ENCODE measurements around the gene TAC3.
A peak's percentile ranks its signal among the peaks of the same experiment; 100 is the strongest.
"Not testable (repeated sequence)": the region's sequence is repeated elsewhere in the genome, so short reads cannot be mapped to it uniquely, and the experiment has no call there.

The TAC3 gene

GRCh38 chr12:57033431-57033830 lies 17.1 kb upstream of the TAC3 start:
- DNase-seq (ENCODE audit: low read depth): no peak

GRCh38 chr12:57031789-57032188 lies 15.5 kb upstream of the TAC3 start:
- no peak for DNase-seq (ENCODE audit: low read depth)

GRCh38 chr12:57031138-57031725 lies 14.9 kb upstream of the TAC3 start:
- DNase-seq (ENCODE audit: low read depth): no peak

- no peak for DNase-seq (ENCODE audit: low read depth)
Measured at GRCh38 chr12:57029457-57029856, 13.1 kb upstream of the TAC3 start.

GRCh38 chr12:57027805-57028153 lies 11.4 kb upstream of the TAC3 start:
- no peak for DNase-seq (ENCODE audit: low read depth)

- DNase-seq (ENCODE audit: low read depth): no peak
Measured at GRCh38 chr12:57027011-57027804, 10.9 kb upstream of the TAC3 start.

GRCh38 chr12:57025196-57025595 lies 8.9 kb upstream of the TAC3 start:
- DNase-seq (ENCODE audit: low read depth): no peak

- not testable (repeated sequence) for DNase-seq (ENCODE audit: low read depth)
Measured at GRCh38 chr12:57022324-57022723, 6.0 kb upstream of the TAC3 start.

- no peak for DNase-seq (ENCODE audit: low read depth)
Measured at GRCh38 chr12:57019983-57020719, 3.8 kb upstream of the TAC3 start.

- DNase-seq (ENCODE audit: low read depth): no peak
Measured at GRCh38 chr12:57018906-57019305, 2.6 kb upstream of the TAC3 start.

GRCh38 chr12:57018353-57018752 lies 2.0 kb upstream of the TAC3 start:
- DNase-seq (ENCODE audit: low read depth): not testable (repeated sequence)

GRCh38 chr12:57012600-57013465 lies 3.5 kb downstream of the TAC3 start:
- no peak for DNase-seq (ENCODE audit: low read depth)

GRCh38 chr12:57011438-57012424 lies 4.6 kb downstream of the TAC3 start:
- no peak for DNase-seq (ENCODE audit: low read depth)

- DNase-seq (ENCODE audit: low read depth): no peak
Measured at GRCh38 chr12:57010627-57011247, 5.6 kb downstream of the TAC3 start.

- no peak for DNase-seq (ENCODE audit: low read depth)
Measured at GRCh38 chr12:57009949-57010626, 6.2 kb downstream of the TAC3 start.

GRCh38 chr12:57008178-57008577 lies 8.2 kb downstream of the TAC3 start:
- DNase-seq (ENCODE audit: low read depth): no peak

- no peak for DNase-seq (ENCODE audit: low read depth)
Measured at GRCh38 chr12:57006809-57007475, 9.4 kb downstream of the TAC3 start.

GRCh38 chr12:57005980-57006808 lies 10.1 kb downstream of the TAC3 start, which contains the start of gene ZBTB39:
TSS of gene ZBTB39 (minus strand) at chr12:57006546. CDS start at chr12:57004917, 1,629 bp downstream.
- DNase-seq (ENCODE audit: low read depth): peak; percentile 39
